K562 (cell line): Measurements from ENCODE around the gene MAS1L. TPM values are rescaled to one million over a fixed set of nuclear protein-coding genes. Genes with fewer than 3 reads are reported as not detected.

Source experiments
- JUNB ChIP-seq: fragments of 450-650 bp; formaldehyde crosslinking; conservative IDR thresholded peaks from 2 replicates; pipeline ENCODE4 v1.4.0; 2020; ENCODE audit warnings: mild to moderate bottlenecking
- MEF2A ChIP-seq: IDR thresholded peaks from 2 replicates; pipeline ENCODE4 v1.6.1; 2011; ENCODE audit warnings: low read depth, mild to moderate bottlenecking, low read length, moderate library complexity; ENCODE audit not compliant: control insufficient read depth
- POLR2H ChIP-seq: IDR thresholded peaks from 2 replicates; pipeline ENCODE4 v1.6.1; 2016; ENCODE audit warnings: missing genetic modification characterization, low read depth, mild to moderate bottlenecking, control low read depth, missing compliant biosample characterization, moderate library complexity
- RREB1 ChIP-seq: fragments of 250-450 bp; sonication (Bioruptor Pico); IDR thresholded peaks from 2 replicates; pipeline ENCODE4 v1.4.0; 2020
- SRF ChIP-seq, 2 experiments: fragments of 250-450, 450-650 bp in 1 of 2; sonication (Bioruptor Pico) in 1 of 2; sonication (generic) in 1 of 2; formaldehyde crosslinking; IDR thresholded peaks; 2 replicates each; pipeline versions ENCODE4 v1.5.0 to v1.5.1; 2020 to 2022; ENCODE audit warnings: mild to moderate bottlenecking in 1 of 2, missing genetic modification reagents in 1 of 2
- ZFP36 ChIP-seq: fragments of 150-350 bp; IDR thresholded peaks from 2 replicates; pipeline ENCODE4 v1.6.1; 2018; ENCODE audit warnings: low read length, low read depth; ENCODE audit not compliant: partially characterized antibody
- ZNF449 ChIP-seq: fragments of 250-450 bp; sonication (Bioruptor Pico); IDR thresholded peaks from 2 replicates; pipeline ENCODE4 v1.8.0; 2022; ENCODE audit warnings: moderate library complexity, mild to moderate bottlenecking, inconsistent platforms
- polyA plus RNA-seq, 8 experiments: library from polyadenylated mRNA; depleted of rRNA in 4 of 8; stranded (reverse) in 5 of 8; unstranded in 3 of 8; fragments of >200 nt; fragmentation: Nextera tagmentation in 2 of 8; fragmentation: Illumina TruSeq in 1 of 8; extraction: Ambion mirVana in 2 of 8; extraction: Trizol in 1 of 8; gene quantifications; 2 replicates each; pipeline versions ENCODE4 v1.2.1 to v1.2.3, GENCODE V29; 2011 to 2014; ENCODE audit warnings: inconsistent platforms in 1 of 8, missing spikeins in 1 of 8
- total RNA-seq, 7 experiments: library from RNA; depleted of rRNA in 6 of 7; stranded (reverse); fragments of >200 nt in 6 of 7; fragmentation: Illumina TruSeq in 2 of 7; extraction: Trizol in 2 of 7; gene quantifications; 2 replicates each; pipeline versions ENCODE4 v1.2.1 to v1.2.3, GENCODE V29; 2011 to 2021; ENCODE audit warnings: low replicate concordance in 1 of 7
- TF ChIP-seq, protein P1 (sequence below): sonication (generic); formaldehyde crosslinking; IDR thresholded peaks from 2 replicates; pipeline ENCODE4 v1.8.0; 2023; ENCODE audit warnings: mild to moderate bottlenecking, missing genetic modification reagents
- TF ChIP-seq, protein P2 (sequence below): fragments of 250-450 bp; sonication (Bioruptor Pico); IDR thresholded peaks from 2 replicates; pipeline ENCODE4 v1.8.0; 2022; ENCODE audit warnings: moderate library complexity, mild to moderate bottlenecking, inconsistent platforms

The MAS1L gene
- total and polyA plus RNA-seq, 9 of the 15 experiments (the other 6 are each of a cell fraction or from before 2014, with no cell fraction given), result not detected

GRCh38 chr6:29531668-29532067, 43.9 kb upstream of the MAS1L start (continued):
- TF ChIP-seq RREB1 (CRISPR knock-in tag) (no peak), POLR2H (no peak), JUNB (CRISPR knock-in tag) (no peak), ZFP36 (no peak), SRF (CRISPR knock-in tag; IDR thresholded peaks at IDR 0.05) (no peak), MEF2A (no peak), ZNF449 (CRISPR knock-in tag) (no peak)
- TF ChIP-seq, protein P1, sequence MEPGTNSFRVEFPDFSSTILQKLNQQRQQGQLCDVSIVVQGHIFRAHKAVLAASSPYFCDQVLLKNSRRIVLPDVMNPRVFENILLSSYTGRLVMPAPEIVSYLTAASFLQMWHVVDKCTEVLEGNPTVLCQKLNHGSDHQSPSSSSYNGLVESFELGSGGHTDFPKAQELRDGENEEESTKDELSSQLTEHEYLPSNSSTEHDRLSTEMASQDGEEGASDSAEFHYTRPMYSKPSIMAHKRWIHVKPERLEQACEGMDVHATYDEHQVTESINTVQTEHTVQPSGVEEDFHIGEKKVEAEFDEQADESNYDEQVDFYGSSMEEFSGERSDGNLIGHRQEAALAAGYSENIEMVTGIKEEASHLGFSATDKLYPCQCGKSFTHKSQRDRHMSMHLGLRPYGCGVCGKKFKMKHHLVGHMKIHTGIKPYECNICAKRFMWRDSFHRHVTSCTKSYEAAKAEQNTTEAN, result no peak
- TF ChIP-seq, protein P2, sequence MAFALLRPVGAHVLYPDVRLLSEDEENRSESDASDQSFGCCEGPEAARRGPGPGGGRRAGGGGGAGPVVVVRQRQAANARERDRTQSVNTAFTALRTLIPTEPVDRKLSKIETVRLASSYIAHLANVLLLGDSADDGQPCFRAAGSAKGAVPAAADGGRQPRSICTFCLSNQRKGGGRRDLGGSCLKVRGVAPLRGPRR, result no peak
